Myometrial cell (primary cell): ENCODE results near the gene P2RY4. TPM values are rescaled to one million over a fixed set of nuclear protein-coding genes. Genes with fewer than 3 reads are reported as not detected.

ENCODE experiments used
- total RNA-seq: library from RNA; depleted of rRNA; stranded (reverse); fragments of >200 nt; gene quantifications from 2 replicates; pipeline ENCODE4 v1.2.3, GENCODE V29; 2015

Gene P2RY4
- not detected in 2 replicates for total RNA-seq

DNA sequence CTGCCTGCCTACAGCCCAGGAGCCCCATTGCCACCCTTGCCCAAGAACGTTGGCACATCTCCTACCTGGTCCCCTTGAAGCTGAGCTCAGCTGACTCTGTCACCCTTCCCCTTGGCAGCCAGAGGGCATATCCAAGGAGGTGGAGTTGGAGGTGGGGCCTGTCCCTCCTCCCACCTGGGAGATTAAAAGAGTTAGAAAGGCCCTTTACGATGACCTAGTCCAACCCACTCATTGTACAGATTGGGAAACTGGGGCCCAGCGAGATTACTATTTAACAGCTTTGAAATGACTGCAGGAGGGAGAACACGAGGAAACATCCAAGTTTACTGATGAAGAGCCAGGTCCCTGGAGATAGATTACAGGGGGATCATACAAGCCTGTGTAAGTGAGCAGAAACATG, at the start of gene P2RY4:
P2RY4 (minus strand) TSS at position 101 of the 400 bp plus-strand sequence. CDS start 580 bp downstream, outside the sequence.

DNA sequence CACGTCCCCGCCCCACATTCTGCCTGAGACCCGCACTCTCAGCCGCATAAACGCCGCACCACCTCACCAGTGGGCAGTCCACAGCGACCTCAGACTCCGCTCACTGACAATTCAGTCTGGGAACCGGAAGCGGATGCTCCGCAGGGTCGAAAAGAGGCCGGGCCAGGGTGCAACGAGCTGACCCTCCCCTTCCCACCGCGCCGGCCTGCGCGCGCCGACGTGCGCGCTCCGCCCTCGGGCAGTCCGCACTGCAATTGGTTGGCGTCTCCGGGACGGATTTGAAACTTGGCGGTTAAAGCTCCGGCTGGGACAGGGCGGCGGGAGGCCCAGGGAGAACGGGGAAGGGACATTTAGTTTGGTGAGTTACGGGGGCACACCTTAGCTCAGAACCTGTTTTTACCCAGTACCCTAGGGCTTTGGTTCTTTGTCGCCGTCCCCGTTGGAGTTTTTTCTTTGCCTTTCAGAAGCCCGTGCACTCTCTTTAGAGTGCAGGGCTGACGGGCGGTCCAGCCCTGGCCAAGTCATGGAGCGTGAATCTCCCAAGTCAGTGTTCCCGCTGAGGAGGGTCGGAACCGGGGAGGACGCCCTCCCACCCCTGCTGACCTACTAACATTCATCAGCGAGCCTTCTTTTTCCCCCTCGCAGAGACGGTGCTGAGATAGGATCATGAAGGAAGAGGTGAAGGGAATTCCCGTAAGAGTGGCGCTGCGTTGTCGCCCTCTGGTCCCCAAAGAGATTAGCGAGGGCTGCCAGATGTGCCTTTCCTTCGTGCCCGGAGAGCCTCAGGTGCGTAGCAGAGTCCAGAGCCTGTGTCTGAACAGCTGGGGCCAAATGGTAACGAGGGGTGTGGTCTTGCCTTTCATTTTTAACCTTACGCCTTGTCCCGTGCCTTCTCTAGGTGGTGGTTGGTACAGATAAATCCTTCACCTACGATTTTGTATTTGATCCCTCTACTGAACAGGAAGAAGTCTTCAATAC, 30.1 kb upstream of the P2RY4 start, which contains the start of the genes KIF4A and PDZD11:
KIF4A (plus strand) TSS at position 312 of the 978 bp plus-strand sequence; CDS start at position 667, 355 bp downstream.
PDZD11 (minus strand) TSS at position 135 of the 978 bp plus-strand sequence. CDS start 586 bp downstream, outside the sequence.

DNA sequence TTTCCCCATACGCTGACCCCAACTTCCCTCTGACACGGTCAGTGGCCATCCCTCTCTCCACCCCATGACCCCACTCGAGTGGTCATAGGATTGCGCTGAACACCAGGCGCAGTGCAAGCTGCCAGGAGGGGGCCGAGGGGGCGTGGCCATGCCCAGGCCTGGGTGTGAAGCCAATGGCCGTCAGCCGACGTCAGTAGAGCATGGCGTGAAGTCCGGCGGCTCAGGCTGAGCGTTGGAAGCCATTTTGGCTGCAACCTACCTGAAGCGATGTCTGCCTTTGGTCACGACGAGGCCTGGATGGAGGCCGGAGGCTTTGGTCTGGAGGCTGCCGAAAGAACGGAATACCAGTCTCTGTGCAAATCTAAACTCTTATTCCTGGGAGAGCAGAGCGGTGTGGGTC, 21.9 kb upstream of the P2RY4 start, which contains the start of gene RAB41:
RAB41 (plus strand) TSS at position 222 of the 400 bp plus-strand sequence; CDS start at position 268, 46 bp downstream.

DNA sequence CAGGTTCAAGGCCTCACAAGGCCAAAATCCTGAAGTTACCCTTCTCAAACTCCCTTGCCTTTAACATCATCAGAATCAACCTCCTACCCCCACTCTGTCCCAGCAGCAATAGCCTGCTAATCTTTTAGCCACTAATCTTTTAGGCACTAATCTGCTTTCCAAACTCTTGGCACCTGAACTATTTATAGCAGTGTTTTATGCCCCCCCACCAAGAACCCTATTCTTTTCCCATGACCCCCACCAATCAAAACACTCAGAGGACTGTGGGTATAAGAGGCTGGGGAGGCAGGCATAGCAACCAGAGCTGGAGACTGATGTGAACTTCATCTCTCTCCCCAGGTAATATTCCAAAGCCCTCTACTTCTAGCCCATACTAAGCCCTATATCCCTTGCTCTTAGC, 8.0 kb upstream of the P2RY4 start, which contains the start of gene ARR3:
ARR3 (plus strand) TSS at position 301 of the 400 bp plus-strand sequence. CDS start 1,052 bp downstream, outside the sequence.

DNA sequence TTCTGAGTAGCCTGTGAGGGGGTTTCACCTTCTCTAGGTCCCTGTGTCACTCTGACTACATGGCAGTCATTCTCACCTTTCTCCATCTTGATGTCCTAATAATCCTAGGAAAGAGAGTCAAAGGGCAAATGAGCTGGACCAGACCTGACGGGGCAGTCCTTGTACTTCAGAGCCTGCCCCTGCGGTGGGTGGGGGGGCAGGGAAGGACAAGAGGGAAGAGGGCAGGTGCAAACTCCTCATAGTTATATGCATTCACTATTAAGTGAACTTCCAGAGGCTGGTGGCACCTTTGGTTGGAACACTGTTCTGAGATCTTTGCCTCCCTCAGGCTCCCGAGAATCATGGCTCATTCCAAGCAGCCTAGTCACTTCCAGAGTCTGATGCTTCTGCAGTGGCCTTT, 25.6 kb downstream of the P2RY4 start, which contains the start of gene AWAT1:
AWAT1 (plus strand) TSS at position 301 of the 400 bp plus-strand sequence; CDS start at position 342, 41 bp downstream.

Other genes with a start within 250 kb of the P2RY4 start
- gene AWAT2, start 210.3 kb downstream of the P2RY4 start, total RNA-seq: not detected in 2 replicates
- gene OTUD6A, start 197.7 kb downstream of the P2RY4 start, total RNA-seq: not detected in 2 replicates
- gene IGBP1, start 126.8 kb downstream of the P2RY4 start, total RNA-seq: 45.6 and 58.8 TPM in 2 replicates
- not detected in 2 replicates for gene DGAT2L6, start 82.7 kb downstream of the P2RY4 start, total RNA-seq
- not detected in 2 replicates for gene AWAT1, start 25.5 kb downstream of the P2RY4 start, total RNA-seq
- not detected in 2 replicates for gene ARR3, start 8.1 kb upstream of the P2RY4 start, total RNA-seq
- gene RAB41, start 22.0 kb upstream of the P2RY4 start, total RNA-seq: not detected in 2 replicates
- 92.9 and 96.3 TPM in 2 replicates for gene PDZD11, start 29.7 kb upstream of the P2RY4 start, total RNA-seq
- 9.5 and 12.6 TPM in 2 replicates for gene KIF4A, start 29.9 kb upstream of the P2RY4 start, total RNA-seq
- gene GDPD2, start 163.1 kb upstream of the P2RY4 start, total RNA-seq: not detected in 2 replicates
- gene DLG3, start 184.6 kb upstream of the P2RY4 start, total RNA-seq: 7.1 and 16.4 TPM in 2 replicates